Naive B cell (primary cell): Measurements from ENCODE around the gene CFAP74. TPM values are rescaled to one million over a fixed set of nuclear protein-coding genes. Genes with fewer than 3 reads are reported as not detected.
"Not testable (repeated sequence)": the region's sequence is repeated elsewhere in the genome, so short reads cannot be mapped to it uniquely, and the experiment has no call there.

ENCODE experiments used
- ATAC-seq, 2 donors: fragments of 150-1000 bp; cut with Tn5 transposase; 2 replicates each; pipeline ENCODE4 v1.10.0; 2021; ENCODE audit warnings: low read depth in 2 of 2, mild to moderate bottlenecking in 2 of 2, moderate library complexity in 2 of 2
- DNase-seq: peaks from one replicate; pipeline ENCODE4 v3.0.0; 2022
- H3K27ac Mint-ChIP-seq, 6 donors: one replicate each; pipeline ENCODE4 v1.8.0; 2020 to 2022; ENCODE audit warnings: mild to moderate bottlenecking in 6 of 6, mixed read lengths in 6 of 6, moderate library complexity in 5 of 6, inconsistent platforms in 2 of 6
- H3K27me3 Mint-ChIP-seq, 3 donors: one replicate each; pipeline ENCODE4 v1.8.0; 2021 to 2022; ENCODE audit warnings: mixed read lengths in 3 of 3, mild to moderate bottlenecking in 1 of 3
- H3K36me3 Mint-ChIP-seq, 2 donors: one replicate each; pipeline ENCODE4 v1.8.0; 2020 to 2022; ENCODE audit warnings: mixed read lengths in 2 of 2, inconsistent platforms in 1 of 2, mild to moderate bottlenecking in 1 of 2
- H3K4me1 Mint-ChIP-seq, 3 donors: one replicate each; pipeline ENCODE4 v1.8.0; 2020 to 2022; ENCODE audit warnings: mixed read lengths in 3 of 3, inconsistent platforms in 1 of 3, mild to moderate bottlenecking in 1 of 3, moderate library complexity in 1 of 3
- H3K4me3 Mint-ChIP-seq, 8 donors: one replicate each; pipeline ENCODE4 v1.8.0; 2020 to 2022; ENCODE audit warnings: mild to moderate bottlenecking in 8 of 8, mixed read lengths in 8 of 8, moderate library complexity in 8 of 8, inconsistent platforms in 2 of 8
- H3K9me3 Mint-ChIP-seq, 7 donors: one replicate each; pipeline ENCODE4 v1.8.0; 2020 to 2022; ENCODE audit warnings: mixed read lengths in 7 of 7, mild to moderate bottlenecking in 5 of 7, inconsistent platforms in 2 of 7, moderate library complexity in 1 of 7
- polyA plus RNA-seq, 6 donors: library from polyadenylated mRNA; unstranded; fragments of 300-500 nt; fragmentation: Illumina TruSeq; gene quantifications; one replicate each; pipeline ENCODE4 v1.2.3, GENCODE V29; 2021; ENCODE audit warnings: low read depth in 6 of 6

CFAP74 gene
- polyA plus RNA-seq, 6 donors from 2014 or later: not detected

- H3K4me1 Mint-ChIP-seq: no peaks in the 10 kb centered on the region
- no peak overlapping the region for H3K27ac Mint-ChIP-seq
- no peak for DNase-seq
- peaks cover under 1 to 29% (median 14%) of the 10 kb centered on the region in 3 donors for H3K27me3 Mint-ChIP-seq
- no peaks in the 10 kb centered on the region for H3K36me3 Mint-ChIP-seq
- no peak for ATAC-seq
- no peaks in the 10 kb centered on the region for H3K9me3 Mint-ChIP-seq
- H3K4me3 Mint-ChIP-seq: no peak overlapping the region
Measured at GRCh38 chr1:1984560-1985070, 19.0 kb downstream of the CFAP74 start.

- ATAC-seq: no peak
- Mint-ChIP-seq H3K9me3 (peaks cover 0 to 7% (median 0%) of the 10 kb centered on the region in 7 donors), H3K36me3 (no peaks in the 10 kb centered on the region), H3K4me3 (no peak overlapping the region), H3K27ac (no peak overlapping the region), H3K4me1 (no peaks in the 10 kb centered on the region), H3K27me3 (peaks cover 0 to 11% (median 0%) of the 10 kb centered on the region in 3 donors)
- no peak for DNase-seq
Measured at GRCh38 chr1:1982379-1983232, 21.0 kb downstream of the CFAP74 start.

- not testable (repeated sequence) for ATAC-seq, H3K4me1 Mint-ChIP-seq, DNase-seq
Measured at GRCh38 chr1:1981631-1982327, 21.8 kb downstream of the CFAP74 start.

GRCh38 chr1:1981142-1981500, 22.5 kb downstream of the CFAP74 start:
- Mint-ChIP-seq H3K36me3 (no peaks in the 10 kb centered on the region), H3K27ac (no peak overlapping the region), H3K9me3 (peaks cover 0 to 7% (median 0%) of the 10 kb centered on the region in 7 donors), H3K4me3 (no peak overlapping the region), H3K27me3 (peaks cover 0 to 14% (median 0%) of the 10 kb centered on the region in 3 donors), H3K4me1 (no peaks in the 10 kb centered on the region)
- DNase-seq: no peak
- no peak for ATAC-seq

More at GRCh38 chr1:1981631-1982327, 21.8 kb downstream of the CFAP74 start:
- not testable (repeated sequence) for H3K4me3 Mint-ChIP-seq, H3K9me3 Mint-ChIP-seq, H3K36me3 Mint-ChIP-seq, H3K27ac Mint-ChIP-seq
- peaks cover 0 to 10% (median 0%) of the 10 kb centered on the region in 3 donors for H3K27me3 Mint-ChIP-seq

GRCh38 chr1:1980467-1981141, 23.0 kb downstream of the CFAP74 start:
- ATAC-seq: no peak
- DNase-seq: no peak
- no peak overlapping the region for H3K27ac Mint-ChIP-seq
- peaks cover 0 to 7% (median 0%) of the 10 kb centered on the region in 7 donors for H3K9me3 Mint-ChIP-seq
- H3K36me3 Mint-ChIP-seq: no peaks in the 10 kb centered on the region
- no peaks in the 10 kb centered on the region for H3K4me1 Mint-ChIP-seq
- peaks cover 0 to 15% (median 0%) of the 10 kb centered on the region in 3 donors for H3K27me3 Mint-ChIP-seq
- no peak overlapping the region for H3K4me3 Mint-ChIP-seq

GRCh38 chr1:1979482-1980165, 24.0 kb downstream of the CFAP74 start:
- no peaks in the 10 kb centered on the region for H3K36me3 Mint-ChIP-seq
- H3K9me3 Mint-ChIP-seq: peaks cover 0 to 7% (median 0%) of the 10 kb centered on the region in 7 donors
- no peak for DNase-seq
- H3K4me1 Mint-ChIP-seq: no peaks in the 10 kb centered on the region
- no peak for ATAC-seq
- peaks cover 0 to 19% (median 0%) of the 10 kb centered on the region in 3 donors for H3K27me3 Mint-ChIP-seq
- no peak overlapping the region for H3K27ac Mint-ChIP-seq
- peak overlapping the region in 1 of 8 donors; percentile 34 for H3K4me3 Mint-ChIP-seq

GRCh38 chr1:1978690-1979481, 24.7 kb downstream of the CFAP74 start:
- not testable (repeated sequence) for H3K36me3 Mint-ChIP-seq, DNase-seq, H3K27ac Mint-ChIP-seq, ATAC-seq, H3K4me1 Mint-ChIP-seq, H3K9me3 Mint-ChIP-seq, H3K4me3 Mint-ChIP-seq
- H3K27me3 Mint-ChIP-seq: peaks cover 0 to 23% (median 0%) of the 10 kb centered on the region in 3 donors

- peaks cover 0 to 7% (median 0%) of the 10 kb centered on the region in 7 donors for H3K9me3 Mint-ChIP-seq
- no peak overlapping the region for H3K4me3 Mint-ChIP-seq
- no peak overlapping the region for H3K27ac Mint-ChIP-seq
- DNase-seq (no peak), ATAC-seq (no peak)
- H3K36me3 Mint-ChIP-seq: no peaks in the 10 kb centered on the region
- H3K4me1 Mint-ChIP-seq: no peaks in the 10 kb centered on the region
- H3K27me3 Mint-ChIP-seq: peaks cover 0 to 28% (median 7%) of the 10 kb centered on the region in 3 donors
Measured at GRCh38 chr1:1978108-1978507, 25.5 kb downstream of the CFAP74 start.

GRCh38 chr1:1976031-1976430, 27.6 kb downstream of the CFAP74 start:
- no peak for ATAC-seq
- peaks cover 0 to 31% (median 8%) of the 10 kb centered on the region in 3 donors for H3K27me3 Mint-ChIP-seq
- no peaks in the 10 kb centered on the region for H3K4me1 Mint-ChIP-seq
- no peak overlapping the region for H3K4me3 Mint-ChIP-seq
- no peak overlapping the region for H3K27ac Mint-ChIP-seq
- no peak for DNase-seq
- no peaks in the 10 kb centered on the region for H3K36me3 Mint-ChIP-seq
- H3K9me3 Mint-ChIP-seq: peaks cover 0 to 7% (median 2%) of the 10 kb centered on the region in 7 donors

- no peak for DNase-seq
- no peak for ATAC-seq
- no peaks in the 10 kb centered on the region for H3K36me3 Mint-ChIP-seq
- H3K4me3 Mint-ChIP-seq: no peak overlapping the region
- H3K4me1 Mint-ChIP-seq: no peaks in the 10 kb centered on the region
- peak overlapping the region in 1 of 6 donors; percentile 68 for H3K27ac Mint-ChIP-seq
- peaks cover 0 to 7% (median 2%) of the 10 kb centered on the region in 7 donors for H3K9me3 Mint-ChIP-seq
- H3K27me3 Mint-ChIP-seq: peaks cover 0 to 31% (median 8%) of the 10 kb centered on the region in 3 donors
Measured at GRCh38 chr1:1975535-1975934, 28.1 kb downstream of the CFAP74 start.

GRCh38 chr1:1974834-1975233, 28.8 kb downstream of the CFAP74 start:
- ATAC-seq: no peak
- H3K9me3 Mint-ChIP-seq: peaks cover 0 to 7% (median 2%) of the 10 kb centered on the region in 7 donors

More at GRCh38 chr1:1974834-1975233, 28.8 kb downstream of the CFAP74 start:
- Mint-ChIP-seq H3K27ac (no peak overlapping the region), H3K4me3 (peak overlapping the region in 1 of 8 donors; percentile 30), H3K27me3 (peaks cover 0 to 31% (median 8%) of the 10 kb centered on the region in 3 donors), H3K36me3 (no peaks in the 10 kb centered on the region), H3K4me1 (no peaks in the 10 kb centered on the region)
- no peak for DNase-seq
